ENCODE measurements around the gene OSBPL5.

- TF ChIP-seq CTCF (IDR thresholded peaks at IDR 0.05) (no peak), ZFX (IDR thresholded peaks at IDR 0.05; ENCODE audit: borderline replicate concordance) (no peak)
Observed at GRCh38 chr11:3167143-3168119, 2.3 kb upstream of the OSBPL5 start.
